ELF-1 (cell line): ENCODE data around the gene IGFL2.

Source experiments
- DNase-seq: peaks from one replicate; pipeline ENCODE4 v3.0.0-alpha.2; 2016; ENCODE audit warnings: low read depth, low spot score

IGFL2 gene

DNA sequence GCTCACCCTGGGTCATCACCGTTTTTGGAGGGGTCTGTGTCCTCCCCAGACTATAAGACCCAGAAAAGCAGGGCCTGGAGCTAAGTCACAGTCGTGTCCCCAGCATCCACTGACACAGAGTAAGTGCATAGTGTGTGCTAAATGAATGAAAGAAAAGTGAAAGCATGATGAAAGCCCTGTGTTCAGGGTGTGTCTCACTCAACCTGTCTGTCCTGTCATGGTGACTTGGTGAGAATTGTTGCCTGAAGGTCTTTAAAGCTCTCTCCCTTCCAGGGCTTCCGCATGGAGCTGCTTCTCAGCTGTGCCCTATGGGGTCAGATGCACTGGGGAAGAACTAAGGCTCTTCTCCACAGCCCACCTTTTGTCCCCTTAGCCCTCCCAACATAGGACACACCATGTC is 61.0 kb downstream of the IGFL2 start:
- peak; percentile 50 for DNase-seq

DNA sequence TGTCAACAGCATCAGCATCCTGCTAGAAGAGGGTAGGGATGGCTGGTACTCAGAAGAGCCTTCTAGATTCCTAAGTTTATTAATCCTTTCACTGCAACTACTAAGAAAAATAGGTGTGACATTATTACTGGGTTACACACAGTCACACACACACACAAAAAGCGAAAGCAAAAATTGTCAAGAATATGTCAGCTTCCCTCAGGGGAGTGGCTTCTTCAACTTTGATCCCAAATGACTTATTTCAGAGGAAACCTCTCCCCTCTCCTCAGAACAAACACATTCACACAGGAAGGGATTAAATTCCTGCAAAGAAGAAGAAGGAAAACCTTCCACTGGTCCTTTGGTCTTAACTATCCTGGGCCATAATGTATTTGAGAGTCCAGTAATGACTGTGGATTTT is 61.4 kb downstream of the IGFL2 start:
- no peak for DNase-seq

- DNase-seq: no peak
Observed at GRCh38 chr19:46210669-46211068, 62.6 kb downstream of the IGFL2 start.
